ELR (cell line): Measurements from ENCODE around the gene IPO5.

Source experiments
- DNase-seq: peaks from one replicate; pipeline ENCODE4 v3.0.0-alpha.2; 2015; ENCODE audit warnings: low read depth

Gene IPO5

DNA sequence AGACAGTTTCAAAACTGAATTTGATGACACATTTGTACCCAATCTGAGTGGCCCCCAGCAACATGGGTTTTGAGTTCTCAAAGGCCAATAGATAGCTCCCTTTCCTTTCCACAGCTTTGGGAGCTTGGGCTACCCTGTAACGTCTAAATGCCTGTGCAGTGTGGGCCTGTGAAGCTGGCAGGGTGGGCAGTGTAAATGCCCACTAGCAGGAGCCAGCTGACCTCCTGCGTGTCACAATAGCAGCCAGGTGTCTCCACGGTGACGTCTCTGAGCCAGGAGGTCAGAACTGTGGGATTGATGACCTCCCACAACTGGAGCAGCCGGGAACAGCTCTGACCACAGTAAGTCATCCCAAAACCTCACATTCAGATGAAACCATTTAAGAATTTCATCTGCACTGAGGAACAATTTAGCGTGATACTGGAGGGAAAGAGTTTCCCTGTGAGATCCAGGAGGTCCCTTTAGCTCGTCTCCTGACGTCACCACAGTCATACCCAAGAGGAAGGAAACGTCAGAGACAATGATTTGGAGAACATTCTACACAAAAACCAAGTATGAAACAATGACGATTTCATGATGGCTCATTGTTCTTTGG is at the start of gene IPO5:
Gene IPO5 (plus strand): TSS at position 300 of the 595 bp plus-strand sequence. CDS start 23,022 bp downstream, outside the sequence.
- DNase-seq, result peak; percentile 16

DNA sequence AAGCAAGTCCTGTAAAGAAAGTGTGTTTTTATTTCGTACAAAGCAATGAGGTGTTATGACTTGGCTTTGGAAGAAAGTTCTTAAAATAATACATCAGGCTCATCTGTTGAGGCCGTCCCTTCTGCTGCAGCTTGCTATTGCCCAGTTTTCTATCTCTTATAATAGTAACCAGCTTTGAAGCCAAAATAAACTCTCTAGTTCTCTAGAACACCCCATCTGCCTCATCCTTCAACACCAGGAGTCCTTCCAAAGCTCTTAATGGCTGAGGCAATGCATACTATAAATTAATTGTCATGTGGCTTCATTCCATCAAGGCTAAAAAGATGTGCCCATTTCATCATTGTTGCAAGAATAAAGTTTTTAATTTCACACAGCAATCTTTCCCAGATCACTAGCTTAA is 49.4 kb upstream of the IPO5 start:
- no peak for DNase-seq

DNA sequence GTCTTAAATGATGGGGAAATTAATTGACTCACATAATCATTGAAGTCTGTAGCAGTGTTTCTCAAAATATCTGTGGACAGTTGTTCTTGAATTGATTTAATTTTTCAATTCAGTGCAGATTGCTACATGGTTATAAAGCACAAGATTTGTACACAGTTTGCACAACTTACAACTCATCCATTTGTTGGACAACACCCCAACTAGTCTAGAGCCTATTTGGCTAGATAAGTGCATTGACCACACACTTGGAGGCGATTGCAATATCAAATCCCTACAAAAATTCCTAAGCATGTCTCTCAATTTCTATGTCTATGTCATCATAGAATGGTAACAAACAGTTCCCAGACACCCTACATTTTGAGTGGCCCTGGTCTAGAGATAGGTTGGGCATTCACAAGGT is 48.0 kb upstream of the IPO5 start:
- no peak for DNase-seq

DNA sequence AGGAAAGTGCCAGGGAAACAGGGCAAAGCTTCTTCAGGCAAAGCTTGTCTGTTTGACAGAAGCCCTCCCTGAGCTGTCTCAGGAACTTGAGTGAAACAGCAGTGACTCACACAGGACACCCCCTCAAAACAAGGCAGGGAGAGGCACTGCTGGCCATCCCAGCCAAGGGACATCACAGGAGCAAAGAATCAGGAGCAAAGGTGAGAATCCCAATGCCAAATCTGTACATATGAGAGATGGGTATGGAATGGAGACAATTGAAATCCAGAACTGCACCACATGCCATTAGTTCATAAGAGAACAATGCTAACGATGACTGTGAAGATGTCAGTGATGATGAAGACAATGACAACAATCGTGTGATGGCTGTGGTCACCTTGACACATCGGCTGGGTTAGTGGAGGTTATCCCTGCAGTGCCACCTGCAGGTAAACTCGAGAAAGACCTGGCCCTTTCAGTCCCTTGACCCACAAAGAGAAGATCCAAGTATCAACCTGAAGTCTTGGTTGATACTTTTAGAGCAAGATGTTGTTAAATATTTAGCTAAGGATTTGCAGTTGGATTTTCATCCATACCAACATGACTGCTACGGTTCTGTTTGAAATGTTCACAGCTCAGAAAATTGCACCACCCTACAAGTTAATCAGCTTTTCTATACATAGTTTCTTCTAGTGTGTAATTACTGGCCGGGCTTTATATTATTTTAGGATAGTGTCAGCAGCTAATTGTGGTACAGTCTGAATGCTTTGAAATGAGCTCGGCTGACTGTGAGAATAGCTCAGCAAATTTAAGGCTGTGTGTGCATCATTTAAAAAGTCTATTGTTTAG is 42.0 kb upstream of the IPO5 start:
- peak; percentile 57 for DNase-seq

- DNase-seq, result no peak
Measured at GRCh38 chr13:97912139-97912535, 41.3 kb upstream of the IPO5 start.

DNA sequence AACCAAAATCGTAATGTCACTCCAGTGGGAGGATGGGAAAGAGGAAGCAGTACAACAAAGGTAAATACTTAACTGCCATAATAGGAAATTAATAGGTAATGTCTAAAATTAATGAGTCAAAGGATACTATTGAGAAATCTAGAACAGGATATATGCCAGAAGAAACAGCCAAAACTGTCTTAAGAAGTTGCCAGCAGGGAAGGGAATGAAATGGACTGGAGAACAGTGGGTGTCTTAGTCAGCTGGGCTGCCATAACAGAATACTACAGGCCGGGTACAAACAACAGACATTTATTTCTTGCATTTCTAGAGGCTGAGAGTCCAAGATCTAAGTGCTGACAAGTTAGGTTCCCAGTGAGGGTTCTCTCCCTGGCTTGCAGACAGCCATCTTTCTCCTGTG is 40.3 kb upstream of the IPO5 start:
- no peak for DNase-seq

- peak; percentile 10 for DNase-seq
Measured at GRCh38 chr13:97914540-97914939, 38.9 kb upstream of the IPO5 start.

- peak; percentile 11 for DNase-seq
Measured at GRCh38 chr13:97921176-97921816, 32.2 kb upstream of the IPO5 start.

GRCh38 chr13:97928301-97928700 is 25.2 kb upstream of the IPO5 start:
- DNase-seq, result no peak

GRCh38 chr13:97932036-97932435 is 21.4 kb upstream of the IPO5 start:
- no peak for DNase-seq

GRCh38 chr13:97932647-97933046 is 20.8 kb upstream of the IPO5 start:
- peak; percentile 18 for DNase-seq

- no peak for DNase-seq
Measured at GRCh38 chr13:97933776-97934175, 19.7 kb upstream of the IPO5 start.

DNA sequence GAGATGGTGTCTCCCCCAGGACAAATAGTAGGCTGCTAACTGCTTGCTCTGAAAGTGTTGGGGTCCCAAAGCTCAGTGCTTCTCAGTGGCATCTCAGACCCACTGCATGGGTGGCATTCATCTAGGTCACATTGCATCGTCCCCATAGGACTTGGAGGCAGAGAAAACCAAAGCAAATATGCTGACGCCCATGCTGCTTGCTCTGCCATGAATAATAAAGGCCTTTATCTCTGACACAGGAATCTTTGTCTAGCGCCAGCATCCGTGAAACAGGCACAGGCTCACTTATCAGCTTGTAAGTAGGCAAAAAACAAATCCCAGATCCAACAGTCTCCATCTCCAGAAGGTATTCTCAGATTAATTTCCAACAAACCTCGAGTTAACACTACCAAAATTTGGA is 18.9 kb upstream of the IPO5 start:
- no peak for DNase-seq

DNA sequence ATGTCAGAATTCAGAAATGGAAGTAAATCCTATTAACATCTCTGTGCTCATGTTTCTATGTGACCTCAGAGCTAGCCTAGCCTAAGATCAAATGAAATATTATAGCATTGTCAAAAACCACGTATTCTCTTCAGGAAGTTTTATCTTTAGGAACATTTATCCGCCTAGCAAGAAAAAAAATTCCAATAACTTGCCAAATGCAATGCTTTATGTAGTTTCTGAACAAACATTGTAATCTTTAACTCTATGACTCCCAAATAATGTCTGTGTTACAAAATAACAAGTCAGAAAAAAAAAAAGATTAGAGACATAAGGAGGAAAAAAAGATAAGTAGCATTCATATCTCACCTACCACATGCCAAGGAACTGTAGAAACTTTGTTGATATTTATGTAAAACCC is 18.4 kb upstream of the IPO5 start:
- DNase-seq, result no peak

DNA sequence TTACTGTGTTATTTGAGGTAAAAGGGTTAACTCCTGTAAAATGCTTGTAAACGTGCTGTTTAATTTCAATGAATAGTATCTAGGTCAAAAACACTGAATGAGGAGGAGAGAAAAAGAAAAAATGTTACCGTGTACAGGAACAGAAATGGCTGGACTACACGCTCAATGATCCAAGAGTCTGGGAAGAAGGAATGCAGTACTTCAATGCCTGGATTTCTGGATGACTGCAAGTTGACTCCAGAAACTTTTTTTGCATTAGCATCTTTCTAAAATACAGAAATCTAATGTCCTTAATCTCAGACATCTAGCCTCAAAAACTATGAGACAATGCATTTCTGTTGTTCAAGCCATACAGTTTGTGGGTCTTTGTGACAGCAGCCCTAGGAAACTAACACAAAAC is 17.4 kb upstream of the IPO5 start:
- DNase-seq, result no peak

DNA sequence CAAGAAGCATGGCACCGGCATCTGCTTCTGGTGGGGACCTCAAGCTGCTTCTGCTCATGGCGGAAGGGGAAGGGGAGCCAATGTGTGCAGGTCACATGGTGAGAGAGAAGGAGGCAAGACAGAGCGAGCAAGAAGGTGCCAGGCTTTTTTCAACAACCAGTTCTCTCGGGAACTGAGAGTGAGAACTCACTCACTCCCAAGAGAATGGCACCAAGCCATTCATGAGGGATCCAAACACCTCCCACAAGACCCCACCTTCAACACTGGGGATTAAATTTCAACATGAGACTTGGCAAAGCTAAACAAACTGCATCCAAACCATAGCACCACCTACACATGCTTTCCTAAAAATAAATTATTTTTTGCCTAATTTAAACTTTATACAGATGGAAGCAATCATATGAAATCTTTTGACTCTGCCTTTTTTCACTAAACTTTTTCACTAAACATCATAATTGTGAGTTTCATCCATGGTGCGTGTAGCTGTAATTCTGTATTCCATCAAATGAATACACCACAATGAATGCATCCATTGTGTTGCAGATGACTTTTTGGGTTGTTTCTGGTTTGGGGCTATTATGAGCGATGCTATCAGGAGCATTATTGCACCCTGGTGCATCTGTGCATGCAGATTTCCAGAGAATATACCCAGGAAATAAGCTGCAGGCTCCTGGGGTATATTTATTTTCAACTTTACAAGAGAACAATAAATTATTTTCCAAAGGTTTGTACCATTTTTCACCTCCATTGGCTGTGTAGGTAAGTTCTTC is 14.6 kb upstream of the IPO5 start:
- DNase-seq, result no peak

- DNase-seq, result peak; percentile 56
Measured at GRCh38 chr13:97944396-97945029, 9.0 kb upstream of the IPO5 start.

- peak; percentile 40 for DNase-seq
Measured at GRCh38 chr13:97945342-97945741, 8.1 kb upstream of the IPO5 start.

GRCh38 chr13:97945792-97946419 is 7.6 kb upstream of the IPO5 start:
- peak; percentile 79 for DNase-seq

DNA sequence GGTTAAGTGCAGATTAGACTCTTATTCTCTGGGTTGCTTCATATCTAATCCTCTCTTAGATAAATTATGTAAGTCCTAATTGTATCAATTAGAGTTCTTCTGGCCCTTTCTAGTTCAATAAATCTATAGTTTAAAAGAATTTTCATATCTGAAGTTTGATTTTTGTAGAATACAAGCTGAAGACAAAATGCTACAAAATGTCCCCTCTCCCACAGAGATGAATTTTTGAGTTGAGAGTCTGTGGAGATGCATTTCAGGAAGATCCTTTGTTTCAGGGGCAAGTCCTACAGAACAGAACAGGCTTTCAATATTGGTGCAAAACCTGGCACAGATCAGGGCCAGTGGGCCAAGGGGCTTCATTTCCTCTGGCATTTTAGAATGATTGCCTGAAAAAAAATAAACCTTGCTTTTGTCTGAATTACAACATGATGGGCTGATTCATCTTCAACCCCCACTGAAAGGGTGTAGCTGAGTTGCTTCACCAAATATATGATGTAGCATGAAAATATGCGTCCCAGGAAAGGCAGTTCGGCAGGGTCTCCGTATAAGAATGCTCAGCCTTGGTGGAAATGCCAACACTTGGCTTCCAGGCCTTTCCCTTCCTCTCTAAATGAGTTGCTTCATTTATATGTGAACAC is 6.4 kb upstream of the IPO5 start:
- DNase-seq, result peak; percentile 95

DNA sequence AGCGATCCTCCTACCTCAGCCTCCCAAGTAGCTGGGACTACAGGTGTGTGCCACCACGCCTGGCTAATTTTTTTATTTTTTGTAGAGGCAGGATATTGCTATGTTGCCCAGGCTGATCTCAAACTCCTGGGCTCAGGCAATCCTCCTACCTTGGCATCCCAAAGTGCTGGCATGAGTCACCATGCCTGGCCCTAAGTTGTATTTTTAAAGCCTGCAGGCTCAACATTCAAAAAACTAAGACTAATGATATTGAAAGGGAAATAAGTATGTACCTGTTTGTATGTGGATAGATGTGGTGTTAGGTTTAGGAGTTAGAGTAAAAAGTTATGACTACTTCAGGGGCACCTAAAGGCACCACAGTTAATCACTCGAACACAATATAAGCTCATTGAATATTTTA is 5.4 kb upstream of the IPO5 start:
- DNase-seq, result peak; percentile 56
